HFF-Myc (cell line): ENCODE measurements around the gene FPGS.

ENCODE experiments used
- DNase-seq: peaks from one replicate; pipeline ENCODE4 v3.0.0-alpha.2; 2011; ENCODE audit warnings: low read depth; ENCODE audit errors: extremely low read depth
- H3K4me3 ChIP-seq: replicated peaks from 2 replicates; pipeline ENCODE4 v1.5.1; 2011; ENCODE audit warnings: low read depth, mild to moderate bottlenecking, control low read depth, low read length
- CTCF ChIP-seq: IDR thresholded peaks from 2 replicates; pipeline ENCODE4 v1.5.1; 2012; ENCODE audit warnings: mild to moderate bottlenecking, low read depth, low read length, control low read depth; ENCODE audit errors: missing control alignments

The FPGS gene

DNA sequence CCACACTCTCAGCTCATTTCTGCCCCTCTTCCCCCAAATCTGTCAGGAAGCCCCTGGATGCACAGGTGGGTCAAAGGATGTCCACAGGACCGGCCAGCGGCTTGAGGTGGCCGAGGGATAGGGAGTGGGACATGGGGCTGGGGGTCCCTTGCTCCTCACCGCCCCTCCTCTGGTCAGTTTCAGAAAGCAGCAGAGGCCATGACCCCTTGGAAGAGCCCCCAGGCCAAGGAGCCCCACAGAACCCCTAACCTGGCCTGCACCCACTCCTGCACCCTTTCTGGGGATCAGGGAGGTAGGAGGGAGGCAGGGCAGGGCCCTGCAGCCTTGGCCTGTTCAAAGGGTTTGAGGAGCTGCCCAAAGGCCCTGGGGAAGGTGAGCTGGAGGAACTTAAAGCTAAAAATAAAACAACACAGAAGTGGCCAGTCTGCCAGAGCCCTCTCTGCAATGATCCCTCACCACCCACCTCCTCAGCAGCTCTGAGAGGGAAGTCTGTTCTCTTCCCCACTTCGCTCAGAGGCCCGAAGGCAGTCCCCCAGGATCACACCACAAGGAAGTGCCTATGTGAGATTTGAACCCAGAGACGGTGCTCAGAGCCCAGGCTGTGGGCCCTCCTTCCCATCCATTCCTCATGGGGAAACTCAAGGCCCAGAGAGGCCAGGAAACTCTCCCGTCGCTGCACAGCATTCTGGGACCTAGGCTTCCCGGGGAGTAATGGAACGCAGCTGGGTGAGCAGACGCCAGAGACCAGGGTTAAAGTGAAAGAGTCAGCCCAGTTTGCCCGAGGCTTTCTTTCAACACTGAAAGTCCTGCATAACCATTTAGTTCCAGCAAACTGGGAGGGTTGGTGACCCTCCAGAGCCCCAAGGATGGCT is 50.9 kb downstream of the FPGS start:
- H3K4me3 ChIP-seq: peak overlapping the region; percentile 93
- no peak for TF ChIP-seq CTCF
- no peak for DNase-seq

DNA sequence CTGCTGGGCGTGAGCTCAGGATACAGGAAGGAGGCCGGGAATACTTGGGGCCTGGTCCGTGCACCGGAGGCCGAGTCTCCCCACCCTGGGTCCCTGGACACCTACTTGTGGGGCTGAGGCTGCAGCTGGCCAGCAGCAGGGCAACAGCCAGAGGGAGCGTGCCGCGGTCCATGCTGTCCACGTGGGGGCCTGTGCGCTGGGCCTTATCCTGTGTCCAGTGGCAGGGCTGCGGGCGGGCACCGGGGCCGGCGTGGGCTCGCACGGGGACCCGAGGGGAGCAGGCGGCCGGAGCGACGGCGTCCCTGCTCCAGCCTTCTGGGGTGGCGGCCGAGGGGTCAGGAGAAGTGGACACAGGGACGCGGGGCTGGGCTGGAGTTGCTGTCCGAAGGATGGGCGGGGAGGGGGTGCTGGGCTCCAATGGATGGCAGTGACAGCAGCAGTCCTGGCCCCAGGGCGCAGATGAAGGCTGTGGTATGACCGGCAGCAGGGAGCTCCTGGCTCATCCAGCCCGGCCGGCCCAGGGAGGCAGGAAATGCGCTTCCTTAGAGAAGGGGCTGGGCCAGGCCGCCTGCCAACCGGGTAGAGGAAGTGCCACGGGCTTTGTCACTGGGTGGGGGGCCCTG is 51.6 kb downstream of the FPGS start, which contains the start of gene ENG:
Gene ENG, minus strand, starts transcription at position 475 of the 623 bp plus-strand sequence. Its CDS starts 303 bp downstream, at position 172.
- peak within 1 kb of the TSS; percentile 93 for H3K4me3 ChIP-seq
- TF ChIP-seq CTCF: no peak
- no peak for DNase-seq

DNA sequence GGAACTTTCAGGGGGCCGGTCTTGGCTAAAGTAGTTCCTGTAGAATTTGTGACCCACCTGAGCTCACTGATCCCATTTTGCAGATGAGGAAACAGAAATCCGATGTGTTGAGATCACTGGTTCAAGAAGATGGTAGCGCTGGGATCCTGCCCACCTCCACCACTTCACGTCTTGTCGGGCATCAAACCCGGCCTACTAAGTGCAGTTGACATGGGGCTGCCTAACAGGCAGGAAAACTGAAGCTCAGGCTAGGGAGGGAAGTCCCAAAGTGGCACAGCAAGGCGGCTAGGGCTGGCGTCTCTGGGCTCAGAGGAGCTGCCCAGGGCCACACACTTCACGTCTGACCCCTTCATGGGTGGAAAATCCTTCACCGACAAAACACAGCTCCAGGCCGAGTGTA is 52.3 kb downstream of the FPGS start:
- H3K4me3 ChIP-seq: peak overlapping the region; percentile 93; the same call in 1 of the 2 replicates
- TF ChIP-seq CTCF: no peak
- DNase-seq: no peak

GRCh38 chr9:127855522-127855921 is 52.8 kb downstream of the FPGS start:
- TF ChIP-seq CTCF: no peak
- H3K4me3 ChIP-seq: no peak overlapping the region
- DNase-seq: no peak

GRCh38 chr9:127856094-127856728 is 53.5 kb downstream of the FPGS start:
- TF ChIP-seq CTCF: no peak
- no peak overlapping the region for H3K4me3 ChIP-seq
- no peak for DNase-seq

DNA sequence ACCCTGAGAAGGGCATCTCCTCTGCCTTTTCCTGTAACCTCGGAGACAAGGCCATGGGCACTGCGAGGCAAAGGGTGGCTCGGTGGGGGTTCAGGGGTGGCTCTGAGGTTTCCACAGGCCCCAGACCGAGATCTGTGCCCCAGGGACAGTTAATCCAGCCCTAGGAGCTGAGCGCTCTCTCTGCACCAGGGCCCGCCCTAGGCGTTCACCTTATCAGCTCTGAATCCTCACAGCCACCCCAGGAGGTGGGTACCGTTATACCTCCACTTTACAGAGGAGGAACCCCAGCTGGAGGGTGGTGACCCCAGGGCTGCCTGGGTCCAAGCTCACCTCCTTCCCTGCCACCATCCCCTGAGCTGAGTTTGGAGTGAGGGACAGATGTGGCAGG is 54.0 kb downstream of the FPGS start:
- H3K4me3 ChIP-seq: no peak overlapping the region
- DNase-seq: no peak
- no peak for TF ChIP-seq CTCF
